Stimulated activated CD4-positive, alpha-beta T cell treated with anti-CD3 and anti-CD28 coated beads, Interleukin-4, amount 100 ng/mL, for 1 hour (primary cell): ENCODE measurements around the gene GANC.
"Not testable (repeated sequence)": the region's sequence is repeated elsewhere in the genome, so short reads cannot be mapped to it uniquely, and the experiment has no call there.

Experiments
- DNase-seq: peaks from one replicate; pipeline ENCODE4 v3.0.0-alpha.2; 2020

GANC gene

DNA sequence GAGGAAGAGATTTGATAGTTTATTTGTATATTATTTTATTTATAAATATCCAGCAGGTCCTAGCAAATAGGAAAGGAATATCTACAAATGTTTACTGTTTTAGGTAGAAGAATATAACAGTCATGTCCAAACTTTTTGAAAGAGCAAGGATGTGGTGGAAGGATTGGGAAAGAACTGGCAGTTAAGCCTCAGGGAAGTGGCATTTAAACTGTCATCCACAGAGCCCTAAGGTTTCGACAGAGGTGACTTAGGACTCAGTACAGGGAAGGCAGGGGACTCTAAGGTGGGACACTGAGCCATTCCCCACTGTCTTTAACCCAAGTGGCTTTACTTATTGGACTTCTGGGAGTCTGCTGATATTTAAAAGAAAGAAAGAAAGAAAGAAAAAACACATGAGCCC is 12.0 kb downstream of the GANC start:
- DNase-seq, result no peak

DNA sequence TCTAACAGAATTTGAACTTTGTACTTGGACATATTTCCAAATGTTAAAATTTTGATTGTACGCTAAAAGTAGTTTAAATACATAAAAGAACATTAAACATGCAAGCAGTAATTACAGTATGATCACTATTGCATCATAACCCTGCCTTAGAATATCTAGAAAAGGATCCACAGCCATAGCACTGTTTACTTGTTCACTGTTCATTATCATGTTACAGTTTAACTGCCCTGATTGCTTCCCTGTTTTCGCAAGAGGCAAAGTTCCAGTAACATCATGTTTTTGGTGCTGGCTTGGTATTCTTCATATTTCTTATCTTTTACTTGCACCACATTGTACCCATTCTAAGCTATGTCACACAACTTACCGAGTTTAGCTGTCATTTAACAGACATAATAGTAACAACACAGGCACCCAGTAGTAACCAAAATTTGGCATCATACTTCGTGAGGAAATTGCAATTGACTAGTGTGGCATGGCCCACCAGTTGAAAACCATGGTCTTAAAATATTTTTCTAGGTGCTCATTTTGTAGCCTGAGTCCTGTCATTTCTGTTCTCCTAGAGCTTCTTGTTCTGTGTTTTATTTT is 13.5 kb downstream of the GANC start:
- DNase-seq, result no peak

DNA sequence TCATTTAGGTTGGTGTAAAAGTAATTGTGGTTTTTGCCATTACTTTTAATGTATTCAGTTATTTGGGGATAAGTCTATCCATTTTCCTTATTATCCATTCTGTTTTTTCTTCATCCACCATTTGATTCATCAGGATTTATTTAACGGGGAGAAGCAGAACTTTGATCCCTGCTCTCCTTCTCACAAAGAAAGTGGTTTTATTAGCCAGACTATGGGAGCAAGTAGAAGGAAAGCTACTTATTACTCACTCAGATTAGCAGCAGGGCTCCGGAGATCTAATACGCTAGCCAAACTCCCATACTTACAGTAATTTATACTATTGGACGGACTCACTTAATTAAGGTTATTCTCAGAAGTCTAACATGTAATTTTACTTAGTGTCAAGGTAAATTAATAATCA is 14.9 kb downstream of the GANC start:
- no peak for DNase-seq

DNA sequence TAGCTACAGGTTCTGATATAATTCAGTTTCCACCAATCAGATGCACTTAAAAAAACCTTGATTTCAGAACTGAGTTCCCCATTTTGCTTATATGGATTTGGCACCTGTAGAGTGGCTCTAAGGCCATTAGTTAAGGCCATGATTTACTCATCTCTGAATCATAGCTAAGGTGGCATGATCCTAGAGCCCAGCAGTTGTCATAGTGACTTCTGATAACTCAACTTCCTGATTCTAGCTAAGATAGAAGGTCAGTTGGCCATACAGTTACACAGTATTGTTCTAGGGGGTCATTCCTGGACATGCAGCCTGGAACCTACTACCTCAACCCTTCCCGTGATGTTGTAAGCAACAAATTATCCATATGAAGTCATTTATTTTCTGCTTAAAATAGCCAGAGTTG is 16.2 kb downstream of the GANC start:
- DNase-seq, result no peak

DNA sequence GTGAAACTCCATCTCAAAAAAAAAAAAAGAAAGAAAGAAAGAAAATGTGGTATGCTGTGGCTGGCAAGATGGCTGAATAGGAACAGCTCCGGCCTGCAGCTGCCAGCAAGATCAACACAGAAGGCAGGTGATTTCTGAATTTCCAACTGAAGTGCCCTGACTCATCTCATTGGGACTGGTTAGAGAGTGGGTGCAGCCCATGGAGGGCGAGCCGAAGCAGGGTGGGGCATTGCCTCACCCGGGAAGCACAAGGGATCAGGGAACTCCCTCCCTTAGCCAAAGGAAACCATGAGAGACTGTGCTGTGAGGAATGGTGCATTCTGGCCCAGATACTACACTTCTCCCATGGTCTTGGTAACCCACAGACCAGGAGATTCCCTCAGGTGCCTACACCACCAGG is 28.0 kb downstream of the GANC start:
- DNase-seq, result not testable (repeated sequence)

DNA sequence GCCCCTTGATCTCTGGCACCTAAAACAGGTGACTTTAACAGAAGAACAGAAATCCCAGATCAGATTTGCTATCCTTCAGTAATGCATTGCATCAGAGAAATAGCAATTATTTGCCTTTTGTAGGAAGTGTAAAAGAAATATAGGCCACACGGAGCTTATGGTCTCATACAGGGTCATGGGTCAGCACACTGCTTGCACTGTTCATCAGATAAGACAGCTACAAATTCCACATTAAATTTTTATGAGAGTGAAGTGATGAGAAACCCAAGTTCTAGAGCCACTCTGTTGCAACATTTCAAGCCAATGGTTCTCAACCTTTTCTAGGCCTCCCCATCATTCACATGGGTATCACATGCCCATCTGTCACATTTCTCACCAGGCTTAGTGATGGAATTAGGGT is 33.7 kb downstream of the GANC start:
- DNase-seq, result no peak

DNA sequence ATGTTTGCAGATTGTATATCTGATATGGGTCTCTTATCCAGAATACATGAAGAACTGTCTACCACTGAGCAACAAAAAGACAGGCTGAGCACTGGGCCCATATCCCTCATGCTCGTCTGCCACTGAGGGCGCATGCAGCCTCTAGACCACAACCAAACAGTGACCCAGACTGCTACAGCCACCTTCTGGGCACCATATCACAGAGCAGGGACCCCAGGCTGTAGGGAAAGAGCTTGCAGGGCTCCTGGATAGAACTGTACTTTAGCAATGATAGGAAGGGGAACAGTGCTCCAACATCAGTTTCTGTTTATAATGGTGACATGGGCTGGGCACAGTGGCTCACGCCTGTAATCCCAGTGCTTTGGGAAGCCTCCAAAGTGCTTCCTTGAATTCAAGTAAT is 40.5 kb downstream of the GANC start:
- no peak for DNase-seq

DNA sequence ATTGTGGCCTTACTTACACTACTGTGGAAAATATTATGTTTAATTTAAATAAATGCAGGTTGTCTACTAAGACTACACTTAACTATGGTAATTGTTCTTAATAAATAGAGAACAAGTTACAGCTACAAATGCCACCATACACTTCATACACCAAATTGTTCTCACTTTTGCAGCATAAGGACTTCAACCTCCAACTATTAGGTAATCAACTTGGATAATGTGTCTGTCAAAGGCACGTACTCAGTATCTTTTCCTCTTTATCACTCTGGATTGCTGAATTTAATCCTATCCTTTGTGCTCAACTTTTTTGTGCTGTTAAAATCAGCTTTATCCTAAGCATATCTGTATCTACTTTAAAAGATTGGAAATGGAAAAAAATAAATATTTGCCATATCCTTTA is 41.8 kb downstream of the GANC start:
- no peak for DNase-seq

DNA sequence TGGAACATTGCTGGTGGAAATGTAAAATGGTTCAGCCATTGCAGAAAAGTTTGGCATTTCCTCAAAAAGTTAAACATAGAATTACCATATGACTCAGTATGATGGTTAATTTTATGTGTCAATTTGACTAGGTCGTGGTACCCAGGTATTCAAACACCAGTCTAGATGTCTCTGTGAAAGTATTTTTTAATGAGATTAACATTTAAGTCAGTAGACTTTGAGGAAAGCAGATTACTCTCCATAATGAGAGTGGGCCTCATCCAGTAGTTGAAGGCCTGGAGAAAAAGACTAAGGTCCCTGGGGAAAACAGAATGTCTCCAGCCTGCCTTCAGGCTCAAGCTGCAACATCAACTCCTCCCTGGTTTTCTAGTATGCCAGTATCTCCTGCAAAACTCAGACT is 42.5 kb downstream of the GANC start:
- no peak for DNase-seq

DNA sequence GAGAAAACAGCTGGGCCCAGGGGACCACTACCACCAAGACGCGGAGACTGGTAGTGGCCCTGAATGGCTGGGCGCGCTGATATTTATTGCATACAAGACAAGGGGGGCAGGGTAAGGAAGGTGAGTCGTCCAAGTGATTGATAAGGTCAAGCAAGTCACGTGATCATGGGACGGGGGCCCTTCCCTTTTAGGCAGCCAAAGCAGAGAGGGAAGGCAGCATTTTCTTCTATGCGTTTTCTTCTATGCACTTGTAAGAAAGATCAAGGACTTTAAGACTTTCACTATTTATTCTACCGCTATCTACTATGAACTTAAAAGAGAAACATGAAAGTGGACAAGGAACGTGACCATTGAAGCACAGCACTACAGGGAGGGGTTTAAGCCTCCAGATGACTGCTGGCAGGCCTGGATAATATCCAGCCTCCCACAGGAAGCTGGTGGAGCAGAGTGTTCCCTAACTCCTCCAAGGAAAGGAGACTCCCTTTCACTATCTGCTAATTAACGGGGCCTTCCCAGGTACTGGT is 43.3 kb downstream of the GANC start:
- not testable (repeated sequence) for DNase-seq

DNA sequence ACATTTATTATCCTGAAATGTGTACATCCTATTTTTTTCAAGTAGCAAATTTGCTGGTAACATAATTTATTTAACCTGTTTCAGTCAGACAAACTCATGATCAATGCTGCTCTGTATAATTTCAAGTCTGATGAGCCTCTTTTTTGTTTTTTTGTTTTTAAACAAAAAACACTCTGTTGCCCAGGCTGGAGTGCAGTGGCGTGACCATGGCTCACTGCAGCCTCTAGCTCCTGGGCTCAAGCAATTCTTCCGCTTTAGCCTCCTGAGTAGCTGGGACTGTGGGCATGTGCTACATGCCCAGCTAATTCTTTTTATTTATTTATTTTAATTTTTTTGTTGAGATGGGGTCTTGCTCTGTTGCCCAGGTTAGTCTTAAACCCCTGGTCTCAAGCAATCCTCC is 46.2 kb downstream of the GANC start:
- DNase-seq, result no peak

DNA sequence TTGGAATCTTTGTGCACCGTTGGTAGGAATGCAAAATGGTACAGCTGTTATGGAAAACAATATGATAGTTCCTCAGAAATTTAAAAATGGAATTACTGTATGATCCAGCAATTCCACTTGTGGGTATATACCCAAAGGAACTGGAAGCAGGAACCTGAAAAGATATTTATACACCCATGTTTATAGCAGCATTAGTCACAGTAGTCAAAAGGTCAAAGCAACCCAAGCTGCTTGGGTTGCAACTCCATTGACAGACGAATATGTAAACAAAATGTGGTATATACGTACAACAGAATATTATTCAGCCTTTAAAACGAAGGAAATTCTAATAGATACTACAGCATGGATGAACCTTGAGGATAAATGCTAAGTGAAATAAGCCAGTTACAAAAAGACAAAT is 51.3 kb downstream of the GANC start:
- no peak for DNase-seq

DNA sequence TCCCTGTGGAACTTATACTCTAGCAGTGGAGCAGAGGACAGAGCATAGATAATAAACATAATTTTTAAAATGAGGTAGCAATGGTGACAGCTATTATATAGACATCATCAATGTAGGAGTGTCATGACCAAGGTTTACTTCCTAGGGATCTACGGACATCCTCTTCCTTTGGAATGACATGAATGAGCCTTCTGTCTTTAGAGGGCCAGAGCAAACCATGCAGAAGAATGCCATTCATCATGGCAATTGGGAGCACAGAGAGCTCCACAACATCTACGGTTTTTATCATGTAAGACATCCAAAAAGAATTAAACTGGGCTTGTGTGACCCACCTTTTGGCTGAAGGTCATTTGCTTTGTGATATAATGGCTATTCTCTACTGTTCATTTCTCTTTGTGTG is 56.2 kb downstream of the GANC start:
- no peak for DNase-seq

DNA sequence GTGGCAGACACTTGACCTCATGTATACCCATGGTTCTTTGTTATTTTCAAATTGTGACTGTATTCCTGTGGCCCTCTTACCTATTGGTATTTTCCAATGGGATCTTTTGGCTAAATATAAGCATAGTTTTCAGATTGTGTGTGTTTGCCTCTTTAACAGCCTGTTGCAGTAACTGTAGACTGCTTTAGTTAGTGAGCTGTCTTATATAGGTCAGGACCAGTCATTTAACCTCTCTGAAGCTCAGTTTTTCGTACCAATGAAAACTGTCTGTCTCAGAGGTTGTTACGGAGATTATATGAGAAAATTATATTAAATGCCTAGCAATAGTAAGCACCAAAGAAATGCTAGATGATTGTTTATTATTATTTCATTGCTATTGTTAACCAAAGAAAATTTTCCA is 57.0 kb downstream of the GANC start:
- no peak for DNase-seq

DNA sequence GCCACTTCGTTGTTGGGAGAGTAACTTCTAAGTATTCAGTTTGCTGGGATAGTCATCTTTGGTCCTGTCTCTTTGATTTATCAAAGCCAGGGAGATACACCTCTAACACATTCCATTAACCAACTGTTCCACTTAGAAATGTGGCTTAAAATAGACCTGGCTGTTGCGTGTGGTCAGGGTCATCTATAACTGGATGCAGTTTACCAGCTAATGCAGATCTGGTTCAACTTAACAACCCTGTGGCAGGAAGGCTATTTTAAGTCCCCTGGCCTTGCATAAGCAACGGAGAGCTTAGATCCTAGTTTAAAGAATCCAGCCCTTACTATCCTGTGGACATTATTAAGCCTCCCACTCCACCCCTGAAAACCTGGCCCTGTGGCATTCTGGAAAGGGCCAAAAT is 58.2 kb downstream of the GANC start:
- DNase-seq, result no peak

DNA sequence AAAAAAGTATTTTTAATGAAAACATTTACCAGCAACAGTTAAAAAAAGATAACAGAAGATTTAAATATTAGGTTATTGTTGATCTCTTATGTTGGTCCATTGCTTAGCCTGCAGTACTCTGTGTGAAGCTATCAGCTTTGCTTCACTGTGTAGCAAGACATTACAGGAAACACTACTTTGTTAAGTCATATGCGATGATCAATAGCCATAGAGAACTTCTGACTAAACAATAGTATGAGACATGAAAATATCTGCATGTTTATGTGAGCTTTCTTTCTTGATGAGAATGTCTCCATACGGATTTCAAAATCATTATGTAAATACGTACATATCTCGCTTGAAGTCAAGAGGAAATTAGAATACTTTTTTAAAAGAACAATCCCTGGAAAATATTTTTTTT is 59.3 kb downstream of the GANC start:
- DNase-seq, result no peak

DNA sequence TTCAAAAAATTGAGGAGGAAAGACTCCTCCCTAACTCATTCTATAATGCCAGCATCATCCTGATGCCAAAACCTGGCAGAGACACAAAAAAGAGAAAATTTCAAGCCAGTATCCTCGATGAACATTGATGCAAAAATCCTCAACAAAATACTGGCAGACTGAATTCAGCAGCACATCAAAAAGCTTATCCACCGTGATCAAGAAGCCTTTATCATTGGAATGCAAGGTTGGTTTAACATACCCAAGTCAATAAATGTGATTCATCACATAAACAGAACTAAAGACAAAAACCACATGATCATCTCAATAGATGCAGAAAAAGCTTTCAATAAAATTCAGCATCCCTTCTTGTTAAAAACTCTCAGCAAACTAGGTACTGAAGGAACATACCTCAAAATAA is 62.1 kb downstream of the GANC start:
- no peak for DNase-seq

DNA sequence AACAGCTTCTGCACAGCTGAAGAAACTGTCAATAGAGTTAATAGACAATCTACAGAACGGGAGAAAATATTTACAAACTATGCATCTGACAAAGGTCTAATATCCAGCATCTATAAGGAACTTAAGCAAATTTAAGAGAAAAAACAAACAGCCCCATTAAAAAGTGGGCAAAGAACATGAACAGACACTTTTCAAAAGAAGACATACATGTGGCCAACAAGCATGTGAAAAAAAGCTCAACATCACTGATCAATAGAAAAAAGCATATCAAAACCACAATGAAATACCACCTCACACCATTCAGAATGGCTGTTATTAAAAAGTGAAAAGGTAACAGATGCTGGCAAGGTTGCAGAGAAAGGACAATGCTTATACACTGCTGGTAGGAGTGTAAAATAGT is 63.6 kb downstream of the GANC start:
- not testable (repeated sequence) for DNase-seq

DNA sequence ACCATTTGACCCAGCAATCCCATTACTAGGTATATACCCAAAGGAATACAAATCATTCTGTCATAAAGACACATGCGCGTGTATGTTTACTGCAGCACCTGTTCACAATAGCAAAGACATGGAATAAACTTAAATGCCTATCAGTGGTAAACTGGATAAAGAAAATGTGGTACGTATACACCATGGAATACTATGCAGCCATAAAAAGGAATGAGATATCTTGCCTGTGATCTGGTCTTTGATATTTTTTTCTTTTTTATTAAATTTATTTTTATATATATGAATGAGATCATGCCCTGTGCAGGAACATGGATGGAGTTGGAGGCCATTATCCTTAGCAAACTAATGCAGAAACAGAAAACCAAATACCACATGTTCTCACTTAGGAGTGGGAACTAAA is 64.1 kb downstream of the GANC start:
- DNase-seq, result not testable (repeated sequence)

DNA sequence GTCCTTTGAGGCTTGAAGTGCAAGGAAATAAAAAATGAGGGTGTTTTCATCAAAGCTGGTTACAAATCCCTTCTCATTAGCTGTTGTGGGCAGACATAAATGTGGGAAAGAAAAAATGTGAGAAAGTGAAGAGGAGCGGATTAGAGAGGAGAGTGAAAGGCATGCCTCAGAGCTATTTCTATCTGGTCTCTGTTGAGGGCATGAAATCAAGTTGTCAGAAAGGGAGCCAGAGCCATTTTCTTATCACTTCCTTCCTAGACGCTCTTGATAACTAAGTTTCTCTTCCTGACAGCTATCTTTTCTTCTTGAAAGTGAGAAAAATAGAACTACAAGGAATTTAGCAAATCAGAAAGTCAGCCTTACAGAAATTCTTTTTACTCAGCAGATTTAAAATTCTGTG is 65.5 kb downstream of the GANC start:
- DNase-seq, result no peak

DNA sequence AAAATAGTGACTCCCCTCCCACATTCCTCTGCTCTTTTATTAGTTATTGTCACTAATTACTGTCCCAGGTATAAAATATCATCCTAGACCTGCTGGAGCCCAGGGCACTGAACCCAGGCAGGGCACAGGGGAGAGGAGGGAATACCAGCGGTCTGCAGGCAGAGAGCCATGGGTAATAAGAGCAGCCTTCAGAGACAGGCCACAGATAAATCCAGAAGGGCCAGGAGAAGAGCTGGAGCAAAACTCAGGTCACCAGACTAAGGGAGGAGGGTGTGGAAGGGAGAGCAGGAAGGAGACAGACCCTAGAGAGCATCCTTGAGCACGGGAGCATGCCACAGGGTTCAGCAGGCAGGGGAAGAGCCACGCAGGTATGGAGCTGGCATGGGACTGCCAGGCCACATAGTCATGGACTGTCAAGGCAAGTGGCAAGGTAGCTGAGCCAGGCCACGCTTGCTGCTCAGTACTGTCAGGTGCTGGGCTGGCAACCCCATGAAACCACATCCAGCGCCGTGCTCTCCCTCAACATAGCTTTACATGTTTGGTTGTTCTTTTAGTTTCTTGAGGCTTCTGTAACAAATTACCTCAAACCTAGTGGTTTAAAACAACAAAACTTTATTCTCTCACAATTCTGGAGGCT is 70.7 kb downstream of the GANC start:
- no peak for DNase-seq

DNA sequence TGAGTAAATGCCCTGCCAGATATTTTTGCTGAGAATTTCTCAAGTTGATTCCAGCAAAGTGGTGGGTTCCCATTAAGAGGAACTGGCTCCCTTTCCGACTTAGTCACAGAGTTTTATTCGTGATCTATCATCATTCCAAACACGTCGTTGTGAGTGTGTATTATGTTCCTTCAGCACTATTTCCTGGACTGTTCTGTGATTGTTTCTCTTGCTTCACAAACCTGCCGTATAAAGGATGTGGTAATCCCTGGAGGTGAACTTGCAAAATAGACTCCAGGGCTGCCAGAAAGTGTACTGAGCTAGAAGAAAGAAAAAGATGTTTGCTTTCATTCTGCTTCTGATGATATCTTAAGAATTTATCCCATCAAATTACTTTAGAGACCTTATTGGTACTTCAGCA is 71.8 kb downstream of the GANC start:
- no peak for DNase-seq

DNA sequence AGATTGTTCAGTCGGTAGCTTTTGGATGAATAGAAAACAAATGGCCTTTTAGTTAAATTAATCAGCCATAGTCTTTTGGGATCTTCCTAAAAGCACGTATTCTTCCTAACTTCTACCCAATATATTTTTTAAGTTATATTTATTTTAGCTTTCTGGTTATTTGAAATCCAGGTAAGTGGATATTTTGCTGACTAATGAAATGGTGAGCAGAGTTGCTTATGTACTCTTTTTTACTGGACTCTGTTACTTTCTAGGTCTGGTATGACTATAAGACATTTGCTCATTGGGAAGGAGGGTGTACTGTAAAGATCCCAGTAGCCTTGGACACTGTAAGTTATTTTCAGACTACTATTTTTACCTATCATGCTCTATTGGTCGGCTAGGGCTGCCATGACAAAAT is 72.5 kb downstream of the GANC start:
- no peak for DNase-seq

DNA sequence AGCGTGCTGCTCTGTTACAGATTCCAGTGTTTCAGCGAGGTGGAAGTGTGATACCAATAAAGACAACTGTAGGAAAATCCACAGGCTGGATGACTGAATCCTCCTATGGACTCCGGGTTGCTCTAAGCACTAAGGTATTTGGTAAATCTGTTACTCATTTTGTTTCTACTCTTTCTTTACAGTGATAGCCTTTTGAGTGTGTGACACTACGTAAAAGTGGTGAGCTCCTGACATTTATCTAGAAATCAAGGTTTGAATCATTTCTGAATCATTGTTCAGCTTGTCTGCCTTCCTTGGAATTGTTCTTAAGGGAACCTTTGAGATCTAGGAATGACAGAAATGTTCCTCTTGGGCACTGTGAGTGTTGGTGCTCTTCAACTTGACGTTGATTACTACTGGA is 75.1 kb downstream of the GANC start:
- DNase-seq, result no peak

DNA sequence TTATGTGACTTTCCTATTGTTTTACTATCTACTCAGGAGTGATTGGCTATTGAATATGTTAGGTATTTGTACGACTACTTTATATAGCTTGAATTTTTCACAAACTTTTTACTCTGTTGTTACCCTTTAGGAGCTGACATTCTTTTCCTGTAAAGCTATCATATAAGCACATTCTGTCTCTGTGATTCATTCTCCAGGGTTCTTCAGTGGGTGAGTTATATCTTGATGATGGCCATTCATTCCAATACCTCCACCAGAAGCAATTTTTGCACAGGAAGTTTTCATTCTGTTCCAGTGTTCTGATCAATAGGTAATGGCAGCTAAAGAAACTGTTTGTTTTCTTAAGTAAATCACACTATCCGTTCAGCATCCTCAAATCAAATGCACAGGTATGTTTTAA is 76.2 kb downstream of the GANC start:
- DNase-seq, result no peak
